Measurements from ENCODE around the gene HOTAIR.

Gene HOTAIR

GRCh38 chr12:53985692-53985993, 10.9 kb upstream of the HOTAIR start:
- TF ChIP-seq CTCF (conservative IDR thresholded peaks at IDR 0.05): no peak
- H3K27ac ChIP-seq: no peak overlapping the region

GRCh38 chr12:53984901-53985691, 10.3 kb upstream of the HOTAIR start, which contains the start of gene HOXC10:
TSS of gene HOXC10 (plus strand) at chr12:53985146. CDS start at chr12:53985260, 114 bp downstream.
- H3K27ac ChIP-seq: no peak within 1 kb of the TSS

GRCh38 chr12:53983950-53984572, 9.3 kb upstream of the HOTAIR start:
- TF ChIP-seq CTCF (conservative IDR thresholded peaks at IDR 0.05): no peak
- H3K27ac ChIP-seq: no peak overlapping the region

More at GRCh38 chr12:53984901-53985691, 10.3 kb upstream of the HOTAIR start, which contains the start of gene HOXC10:
- peak; percentile 32; the same call in 1 of the 2 replicates for TF ChIP-seq CTCF (conservative IDR thresholded peaks at IDR 0.05)

- TF ChIP-seq CTCF (conservative IDR thresholded peaks at IDR 0.05): no peak
- no peak overlapping the region for H3K27ac ChIP-seq
These were observed 8.8 kb upstream of the HOTAIR start for GRCh38 chr12:53983568-53983949.

- TF ChIP-seq CTCF (conservative IDR thresholded peaks at IDR 0.05): no peak
- H3K27ac ChIP-seq: no peak overlapping the region
These were observed 8.2 kb upstream of the HOTAIR start for GRCh38 chr12:53982648-53983567.

- H3K27ac ChIP-seq: no peak overlapping the region
These were observed 7.1 kb upstream of the HOTAIR start for GRCh38 chr12:53981634-53982565.

More at GRCh38 chr12:53981634-53982565, 7.1 kb upstream of the HOTAIR start:
- no peak for TF ChIP-seq CTCF (conservative IDR thresholded peaks at IDR 0.05)

Measured in VCaP (cell line).